GM12872 (cell line): ENCODE data around the gene IKZF2.

Experiments used
- TF ChIP-seq, protein P1 (sequence below): IDR thresholded peaks from 3 replicates; pipeline ENCODE4 v1.5.1; 2011; ENCODE audit warnings: low read depth, mild to moderate bottlenecking, low read length, moderate library complexity; ENCODE audit not compliant: insufficient read depth

Gene IKZF2

DNA sequence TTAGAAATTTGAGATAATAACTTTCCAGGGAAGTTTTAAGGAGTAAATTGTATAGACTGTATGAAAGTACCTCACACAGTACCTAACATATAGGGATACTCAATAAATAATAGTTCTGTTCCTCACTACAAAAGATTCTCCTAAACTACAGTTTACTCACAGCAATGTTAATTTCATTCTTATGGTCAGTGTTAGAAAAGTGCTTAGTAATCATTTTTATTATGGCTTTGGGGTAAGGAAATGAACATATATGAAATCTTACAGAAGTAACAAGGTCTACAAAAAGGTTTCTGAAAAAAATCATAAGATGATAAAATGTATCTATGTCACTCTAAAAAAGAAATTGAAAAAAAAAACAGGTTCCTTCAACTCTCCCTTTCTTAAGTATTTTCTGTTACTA lies 67.2 kb downstream of the IKZF2 start:
- TF ChIP-seq, protein P1, sequence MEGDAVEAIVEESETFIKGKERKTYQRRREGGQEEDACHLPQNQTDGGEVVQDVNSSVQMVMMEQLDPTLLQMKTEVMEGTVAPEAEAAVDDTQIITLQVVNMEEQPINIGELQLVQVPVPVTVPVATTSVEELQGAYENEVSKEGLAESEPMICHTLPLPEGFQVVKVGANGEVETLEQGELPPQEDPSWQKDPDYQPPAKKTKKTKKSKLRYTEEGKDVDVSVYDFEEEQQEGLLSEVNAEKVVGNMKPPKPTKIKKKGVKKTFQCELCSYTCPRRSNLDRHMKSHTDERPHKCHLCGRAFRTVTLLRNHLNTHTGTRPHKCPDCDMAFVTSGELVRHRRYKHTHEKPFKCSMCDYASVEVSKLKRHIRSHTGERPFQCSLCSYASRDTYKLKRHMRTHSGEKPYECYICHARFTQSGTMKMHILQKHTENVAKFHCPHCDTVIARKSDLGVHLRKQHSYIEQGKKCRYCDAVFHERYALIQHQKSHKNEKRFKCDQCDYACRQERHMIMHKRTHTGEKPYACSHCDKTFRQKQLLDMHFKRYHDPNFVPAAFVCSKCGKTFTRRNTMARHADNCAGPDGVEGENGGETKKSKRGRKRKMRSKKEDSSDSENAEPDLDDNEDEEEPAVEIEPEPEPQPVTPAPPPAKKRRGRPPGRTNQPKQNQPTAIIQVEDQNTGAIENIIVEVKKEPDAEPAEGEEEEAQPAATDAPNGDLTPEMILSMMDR = no peak

- TF ChIP-seq, protein P1 = no peak
Observed at GRCh38 chr2:213080969-213081617, 70.3 kb downstream of the IKZF2 start.

DNA sequence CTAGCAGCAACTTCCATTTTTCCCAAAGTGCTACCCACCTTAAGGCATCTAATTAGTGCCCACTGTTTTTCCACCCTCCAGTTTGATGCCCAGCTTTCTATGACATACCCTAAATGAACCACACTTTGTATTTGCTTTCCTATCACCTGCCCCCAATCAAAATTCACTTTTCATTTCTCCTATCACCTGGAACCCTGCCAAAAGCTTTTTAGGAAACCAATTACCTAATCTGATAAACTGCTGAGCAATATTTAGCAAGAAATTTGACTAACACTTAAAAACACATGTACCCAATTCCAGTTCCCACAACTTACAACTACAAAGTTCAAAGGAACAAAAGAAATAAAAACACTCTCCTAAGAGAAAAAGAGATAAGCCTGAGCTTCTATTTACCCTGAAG lies 71.7 kb downstream of the IKZF2 start:
- TF ChIP-seq, protein P1 = no peak

- TF ChIP-seq, protein P1 = no peak
Observed at GRCh38 chr2:213078686-213079085, 72.7 kb downstream of the IKZF2 start.

GRCh38 chr2:213069531-213069930 lies 81.9 kb downstream of the IKZF2 start:
- TF ChIP-seq, protein P1 = no peak

- TF ChIP-seq, protein P1 = no peak
Observed at GRCh38 chr2:213068676-213069359, 82.6 kb downstream of the IKZF2 start.

GRCh38 chr2:213067888-213068287 lies 83.5 kb downstream of the IKZF2 start:
- TF ChIP-seq, protein P1 = no peak
